Stimulated activated CD4-positive, alpha-beta T cell treated with anti-CD3 and anti-CD28 coated beads, Interleukin-15, amount 100 ng/mL, for 1 hour (primary cell): Measurements from ENCODE around the gene TAGAP.
"Not testable (repeated sequence)": the region's sequence is repeated elsewhere in the genome, so short reads cannot be mapped to it uniquely, and the experiment has no call there.

ENCODE experiments used
- DNase-seq, 2 donors: peaks; one replicate each; pipeline ENCODE4 v3.0.0-alpha.2; 2020; ENCODE audit warnings: low read depth in 1 of 2, low spot score in 1 of 2

The TAGAP gene

GRCh38 chr6:159013229-159013628, 31.6 kb downstream of the TAGAP start:
- no peak for DNase-seq

GRCh38 chr6:159012201-159012600, 32.6 kb downstream of the TAGAP start:
- no peak for DNase-seq

GRCh38 chr6:159010037-159010612, 34.7 kb downstream of the TAGAP start:
- DNase-seq: not testable (repeated sequence)

GRCh38 chr6:159008656-159009288, 36.0 kb downstream of the TAGAP start:
- no peak for DNase-seq

GRCh38 chr6:159007510-159007909, 37.3 kb downstream of the TAGAP start:
- no peak for DNase-seq

- no peak for DNase-seq
Observed at GRCh38 chr6:159005436-159005835, 39.4 kb downstream of the TAGAP start.

- DNase-seq: no peak
Observed at GRCh38 chr6:159004592-159004991, 40.2 kb downstream of the TAGAP start.

- no peak for DNase-seq
Observed at GRCh38 chr6:159002432-159003155, 42.2 kb downstream of the TAGAP start.

GRCh38 chr6:158999666-159000403, 45.0 kb downstream of the TAGAP start, which contains the start of gene RSPH3:
Gene RSPH3, minus strand, starts transcription at chr6:159000202. Its CDS starts 652 bp downstream, at chr6:158999550.
- DNase-seq: peak; percentile 74 to 88

GRCh38 chr6:158999154-158999665, 45.6 kb downstream of the TAGAP start:
- DNase-seq: no peak

- DNase-seq: no peak
Observed at GRCh38 chr6:158996856-158997255, 47.9 kb downstream of the TAGAP start.

GRCh38 chr6:158993639-158994038, 51.2 kb downstream of the TAGAP start:
- no peak for DNase-seq

- DNase-seq: no peak
Observed at GRCh38 chr6:158991017-158991723, 53.6 kb downstream of the TAGAP start.

GRCh38 chr6:158989711-158990110, 55.1 kb downstream of the TAGAP start:
- DNase-seq: not testable (repeated sequence)

GRCh38 chr6:158988477-158988876, 56.3 kb downstream of the TAGAP start:
- no peak for DNase-seq

GRCh38 chr6:158987657-158988056, 57.1 kb downstream of the TAGAP start:
- DNase-seq: no peak
